ENCODE results near the gene DENND2A. TPM values are rescaled to one million over a fixed set of nuclear protein-coding genes. Genes with fewer than 3 reads are reported as not detected.

DENND2A gene
- total and polyA plus RNA-seq, 10 of the 15 experiments (the other 5 are each of a cell fraction or from before 2014, with no cell fraction given): 0.01 TPM; not detected in 9

GRCh38 chr7:140617081-140617480 lies 23.5 kb downstream of the DENND2A start:
- no peak for FAIRE-seq

GRCh38 chr7:140616328-140616727 lies 24.3 kb downstream of the DENND2A start:
- intact Hi-C loops (cut with micrococcal nuclease; ENCODE audit: unreplicated experiment): no loop called here
- no peaks in the 10 kb centered on the region for H3K36me3 ChIP-seq (ENCODE audit: control insufficient read depth in 2 of 2, insufficient read depth in 2 of 2, low read length in 1 of 2)
- no peak overlapping the region for H2AFZ ChIP-seq (ENCODE audit: control insufficient read depth, low read depth, low read length)
- in situ Hi-C loops (cut with MboI): no loop called here
- ChIA-PET POLR2A (no interaction called here), SMC1A (ENCODE audit: uncharacterized antibody, unreplicated experiment) (no interaction called here), CTCF (no interaction called here), RAD21 (ENCODE audit: unreplicated experiment) (no interaction called here)
- no TSS peak for BruUV-seq (replicated peaks)
- no peaks in the 10 kb centered on the region for H3K27me3 ChIP-seq (replicated peaks in 1 of 2; ENCODE audit: control insufficient read depth in 2 of 2, insufficient read depth in 2 of 2, low read length in 1 of 2)
- no peak overlapping the region for H3K9ac ChIP-seq (ENCODE audit: control insufficient read depth, insufficient read depth, low read length)
- no peak for ATAC-seq
- DNase-seq (ENCODE audit: low read depth, low spot score): no peak
- no peaks in the 10 kb centered on the region for H3K9me3 ChIP-seq (replicated peaks; ENCODE audit: control insufficient read depth, insufficient read depth, low read length)
- no peak for FAIRE-seq
- no peaks in the 10 kb centered on the region for H3K4me1 ChIP-seq (ENCODE audit: control insufficient read depth, insufficient read depth, low read length)
- H3K79me2 ChIP-seq (ENCODE audit: control insufficient read depth, insufficient read depth, low read length): no peaks in the 10 kb centered on the region
- H3K4me3 ChIP-seq: no peak overlapping the region
- no peak overlapping the region for H3K4me2 ChIP-seq (ENCODE audit: control insufficient read depth, insufficient read depth)
- no peak overlapping the region for H3K27ac ChIP-seq (ENCODE audit: control insufficient read depth, insufficient read depth)
- no peaks in the 10 kb centered on the region for H4K20me1 ChIP-seq (ENCODE audit: control insufficient read depth, insufficient read depth)
- 40% methylated on average over 4 of the region's 4 CpGs for WGBS (ENCODE audit: insufficient coverage, insufficient replicate concordance, low lambda C conversion rate, missing lambda C conversion rate)
- TF ChIP-seq EP300 (IDR thresholded peaks at IDR 0.05; ENCODE audit: borderline replicate concordance in 1 of 2, control insufficient read depth in 1 of 2, low read depth in 2 of 2, low read length in 2 of 2) (no peak), NFIC (IDR thresholded peaks at IDR 0.05; ENCODE audit: low read depth, low read length) (no peak)

More at GRCh38 chr7:140617081-140617480, 23.5 kb downstream of the DENND2A start:
- H3K4me2 ChIP-seq (ENCODE audit: control insufficient read depth, insufficient read depth): no peak overlapping the region
- 49% methylated on average over 7 of the region's 7 CpGs for WGBS (ENCODE audit: insufficient coverage, insufficient replicate concordance, low lambda C conversion rate, missing lambda C conversion rate)
- H2AFZ ChIP-seq (ENCODE audit: control insufficient read depth, low read depth, low read length): no peak overlapping the region
- no peaks in the 10 kb centered on the region for H3K79me2 ChIP-seq (ENCODE audit: control insufficient read depth, insufficient read depth, low read length)
- H3K36me3 ChIP-seq (ENCODE audit: control insufficient read depth in 2 of 2, insufficient read depth in 2 of 2, low read length in 1 of 2): no peaks in the 10 kb centered on the region
- in situ Hi-C loops (cut with MboI) (no loop called here), intact Hi-C loops (cut with micrococcal nuclease; ENCODE audit: unreplicated experiment) (no loop called here)
- DNase-seq (ENCODE audit: low read depth, low spot score) (no peak), ATAC-seq (no peak)
- POLR2A ChIA-PET: no interaction called here
- H3K27ac ChIP-seq (ENCODE audit: control insufficient read depth, insufficient read depth): no peak overlapping the region
- no TSS peak for BruUV-seq (replicated peaks)
- H3K9ac ChIP-seq (ENCODE audit: control insufficient read depth, insufficient read depth, low read length): no peak overlapping the region
- no peaks in the 10 kb centered on the region for H3K9me3 ChIP-seq (replicated peaks; ENCODE audit: control insufficient read depth, insufficient read depth, low read length)
- RAD21 ChIA-PET (ENCODE audit: unreplicated experiment): no interaction called here
- SMC1A ChIA-PET (ENCODE audit: uncharacterized antibody, unreplicated experiment): no interaction called here
- no peaks in the 10 kb centered on the region for H3K27me3 ChIP-seq (replicated peaks in 1 of 2; ENCODE audit: control insufficient read depth in 2 of 2, insufficient read depth in 2 of 2, low read length in 1 of 2)
- H3K4me3 ChIP-seq: no peak overlapping the region
- CTCF ChIA-PET: no interaction called here
- no peaks in the 10 kb centered on the region for H4K20me1 ChIP-seq (ENCODE audit: control insufficient read depth, insufficient read depth)
- no peaks in the 10 kb centered on the region for H3K4me1 ChIP-seq (ENCODE audit: control insufficient read depth, insufficient read depth, low read length)
- TF ChIP-seq, protein P1, sequence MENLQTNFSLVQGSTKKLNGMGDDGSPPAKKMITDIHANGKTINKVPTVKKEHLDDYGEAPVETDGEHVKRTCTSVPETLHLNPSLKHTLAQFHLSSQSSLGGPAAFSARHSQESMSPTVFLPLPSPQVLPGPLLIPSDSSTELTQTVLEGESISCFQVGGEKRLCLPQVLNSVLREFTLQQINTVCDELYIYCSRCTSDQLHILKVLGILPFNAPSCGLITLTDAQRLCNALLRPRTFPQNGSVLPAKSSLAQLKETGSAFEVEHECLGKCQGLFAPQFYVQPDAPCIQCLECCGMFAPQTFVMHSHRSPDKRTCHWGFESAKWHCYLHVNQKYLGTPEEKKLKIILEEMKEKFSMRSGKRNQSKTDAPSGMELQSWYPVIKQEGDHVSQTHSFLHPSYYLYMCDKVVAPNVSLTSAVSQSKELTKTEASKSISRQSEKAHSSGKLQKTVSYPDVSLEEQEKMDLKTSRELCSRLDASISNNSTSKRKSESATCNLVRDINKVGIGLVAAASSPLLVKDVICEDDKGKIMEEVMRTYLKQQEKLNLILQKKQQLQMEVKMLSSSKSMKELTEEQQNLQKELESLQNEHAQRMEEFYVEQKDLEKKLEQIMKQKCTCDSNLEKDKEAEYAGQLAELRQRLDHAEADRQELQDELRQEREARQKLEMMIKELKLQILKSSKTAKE (IDR thresholded peaks at IDR 0.05; ENCODE audit: low read depth, poor library complexity, severe bottlenecking): no peak
- no peak for TF ChIP-seq ESRRA (IDR thresholded peaks at IDR 0.05; ENCODE audit: low read length)

All from GM12878 (cell line).